Smooth muscle cell (in vitro differentiated cells): Measurements from ENCODE around the gene EHD1. TPM values are rescaled to one million over a fixed set of nuclear protein-coding genes. Genes with fewer than 3 reads are reported as not detected.

Experiments
- DNase-seq: peaks from one replicate; lab custom pipeline; 2025; ENCODE audit not compliant: unreplicated experiment; lab: John Stamatoyannopoulos, UW
- H2AFZ ChIP-seq: fragments of 200-600 bp; sonication (generic); 2 replicates; pipeline ENCODE4 v1.6.0; 2016; ENCODE audit warnings: antibody characterized with exemption, low read depth, mild to moderate bottlenecking
- H3F3A ChIP-seq: fragments of 200-600 bp; sonication (generic); 2 replicates; pipeline ENCODE4 v1.6.0; 2017; ENCODE audit warnings: antibody characterized with exemption, low read depth
- H3K27ac ChIP-seq: fragments of 200-600 bp; sonication (generic); 2 replicates; pipeline ENCODE4 v1.5.1; 2016; ENCODE audit warnings: low read depth, mild to moderate bottlenecking
- H3K27me3 ChIP-seq: fragments of 200-600 bp; sonication (generic); 2 replicates; pipeline ENCODE4 v1.6.1; 2016; ENCODE audit warnings: low read depth, mild to moderate bottlenecking
- H3K36me3 ChIP-seq: fragments of 200-600 bp; sonication (generic); 2 replicates; pipeline ENCODE4 v1.5.1; 2016; ENCODE audit warnings: low read depth
- H3K4me1 ChIP-seq: fragments of 200-600 bp; sonication (generic); 2 replicates; pipeline ENCODE4 v1.5.1; 2016; ENCODE audit warnings: low read depth
- H3K4me2 ChIP-seq: fragments of 200-600 bp; sonication (generic); 2 replicates; pipeline ENCODE4 v1.6.0; 2016; ENCODE audit warnings: mild to moderate bottlenecking
- H3K4me3 ChIP-seq: fragments of 200-600 bp; sonication (generic); 2 replicates; pipeline ENCODE4 v1.5.1; 2016; ENCODE audit warnings: mild to moderate bottlenecking
- H3K79me2 ChIP-seq: fragments of 200-600 bp; sonication (generic); 2 replicates; pipeline ENCODE4 v1.6.0; 2016; ENCODE audit warnings: low read depth, mild to moderate bottlenecking
- H3K9ac ChIP-seq: fragments of 200-600 bp; sonication (generic); 2 replicates; pipeline ENCODE4 v1.6.0; 2016; ENCODE audit warnings: low read depth
- H3K9me3 ChIP-seq: fragments of 200-600 bp; sonication (generic); replicated peaks from 2 replicates; pipeline ENCODE4 v1.5.1; 2016; ENCODE audit warnings: low read depth
- H4K20me1 ChIP-seq: fragments of 200-600 bp; sonication (generic); 2 replicates; pipeline ENCODE4 v1.6.0; 2016; ENCODE audit warnings: low read depth
- WGBS: methylation state at CpG from one replicate; pipeline ENCODE4 v1.1.7; 2016; ENCODE audit warnings: low lambda C conversion rate; 5-methylcytosine and 5-hydroxymethylcytosine counted together
- polyA plus RNA-seq: library from polyadenylated mRNA; unstranded; fragments of >200 nt; fragmentation: Nextera tagmentation; extraction: Ambion mirVana; gene quantifications from 2 replicates; pipeline ENCODE4 v1.2.1, GENCODE V29; 2016
- total RNA-seq: library from RNA; depleted of rRNA; stranded (reverse); fragments of >200 nt; gene quantifications from 2 replicates; pipeline ENCODE4 v1.2.3, GENCODE V29; 2014
- TF ChIP-seq, protein P1 (sequence below): fragments of 200-600 bp; sonication (generic); IDR thresholded peaks from 2 replicates; pipeline ENCODE4 v1.5.1; 2017; ENCODE audit warnings: borderline replicate concordance, mild to moderate bottlenecking, antibody characterized with exemption; ENCODE audit not compliant: insufficient read depth, poor library complexity, severe bottlenecking

EHD1 gene
- total and polyA plus RNA-seq, 2 experiments from 2014 or later: 42.8 to 59.8 TPM

DNA sequence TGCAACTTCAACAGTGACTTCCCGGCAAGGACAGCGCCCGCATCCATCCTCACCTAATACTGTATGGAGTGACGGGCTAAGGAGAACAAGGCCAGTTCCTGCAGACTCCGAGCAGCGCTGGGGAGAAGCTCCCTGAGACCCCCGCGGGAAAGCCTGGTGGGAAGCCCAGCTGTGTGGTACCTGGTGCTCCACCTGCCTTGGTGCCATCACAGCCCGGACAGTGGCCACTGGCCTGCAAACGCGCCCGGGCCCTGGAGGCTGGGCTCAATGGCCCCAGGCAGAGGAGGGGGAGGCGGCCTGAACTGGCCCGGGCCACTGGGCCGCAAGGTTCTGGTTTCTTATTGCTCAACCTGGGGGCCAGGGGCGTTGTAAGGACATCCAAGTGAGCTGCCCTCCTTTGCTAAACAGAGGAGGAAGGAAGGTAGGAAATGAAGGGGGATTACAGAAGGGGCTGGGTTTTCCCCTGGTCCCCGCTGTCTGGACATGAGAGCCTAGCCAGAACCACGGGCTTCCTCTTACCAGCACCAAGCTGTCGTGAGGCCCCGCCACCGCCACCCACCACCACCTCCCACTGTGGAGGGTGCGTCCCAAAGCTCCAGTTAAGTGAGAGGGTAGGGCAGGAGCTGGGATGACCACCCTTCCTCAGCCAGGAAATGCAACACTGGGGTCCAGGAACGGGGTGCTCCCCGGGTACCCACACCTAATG, 25.5 kb downstream of the EHD1 start:
- Histone ChIP-seq H3K27ac (peak overlapping the region; percentile 2), H3K27me3 (no peaks in the 10 kb centered on the region), H3F3A (peaks cover 16% of the 10 kb centered on the region)

GRCh38 chr11:64851831-64852351, 26.5 kb downstream of the EHD1 start:
- no peak overlapping the region for H3K9ac ChIP-seq
- DNase-seq: no peak
- no peak overlapping the region for H3K4me2 ChIP-seq
- H3K4me1 ChIP-seq: no peaks in the 10 kb centered on the region
- H3K36me3 ChIP-seq: no peaks in the 10 kb centered on the region
- H2AFZ ChIP-seq: no peak overlapping the region
- TF ChIP-seq, protein P1, sequence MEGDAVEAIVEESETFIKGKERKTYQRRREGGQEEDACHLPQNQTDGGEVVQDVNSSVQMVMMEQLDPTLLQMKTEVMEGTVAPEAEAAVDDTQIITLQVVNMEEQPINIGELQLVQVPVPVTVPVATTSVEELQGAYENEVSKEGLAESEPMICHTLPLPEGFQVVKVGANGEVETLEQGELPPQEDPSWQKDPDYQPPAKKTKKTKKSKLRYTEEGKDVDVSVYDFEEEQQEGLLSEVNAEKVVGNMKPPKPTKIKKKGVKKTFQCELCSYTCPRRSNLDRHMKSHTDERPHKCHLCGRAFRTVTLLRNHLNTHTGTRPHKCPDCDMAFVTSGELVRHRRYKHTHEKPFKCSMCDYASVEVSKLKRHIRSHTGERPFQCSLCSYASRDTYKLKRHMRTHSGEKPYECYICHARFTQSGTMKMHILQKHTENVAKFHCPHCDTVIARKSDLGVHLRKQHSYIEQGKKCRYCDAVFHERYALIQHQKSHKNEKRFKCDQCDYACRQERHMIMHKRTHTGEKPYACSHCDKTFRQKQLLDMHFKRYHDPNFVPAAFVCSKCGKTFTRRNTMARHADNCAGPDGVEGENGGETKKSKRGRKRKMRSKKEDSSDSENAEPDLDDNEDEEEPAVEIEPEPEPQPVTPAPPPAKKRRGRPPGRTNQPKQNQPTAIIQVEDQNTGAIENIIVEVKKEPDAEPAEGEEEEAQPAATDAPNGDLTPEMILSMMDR: no peak
- peaks cover 18% of the 10 kb centered on the region for H4K20me1 ChIP-seq
- no peak overlapping the region for H3K27ac ChIP-seq
- no peaks in the 10 kb centered on the region for H3K79me2 ChIP-seq
- no peak overlapping the region for H3K4me3 ChIP-seq
- 93% methylated on average over 8 of the region's 8 CpGs for WGBS
- no peaks in the 10 kb centered on the region for H3K27me3 ChIP-seq
- H3K9me3 ChIP-seq: no peaks in the 10 kb centered on the region
- peaks cover 14% of the 10 kb centered on the region for H3F3A ChIP-seq

More for the DNA sequence above, 25.5 kb downstream of the EHD1 start:
- no peak overlapping the region for H3K9ac ChIP-seq
- peaks cover 18% of the 10 kb centered on the region for H4K20me1 ChIP-seq
- no peak for DNase-seq
- H3K4me2 ChIP-seq: no peak overlapping the region
- peaks cover 5% of the 10 kb centered on the region for H3K79me2 ChIP-seq
- H3K4me3 ChIP-seq: no peak overlapping the region
- H3K9me3 ChIP-seq: no peaks in the 10 kb centered on the region
- WGBS: 82% methylated on average over 24 of the region's 24 CpGs
- H3K4me1 ChIP-seq: no peaks in the 10 kb centered on the region
- no peaks in the 10 kb centered on the region for H3K36me3 ChIP-seq
- TF ChIP-seq, protein P1: no peak
- H2AFZ ChIP-seq: no peak overlapping the region

DNA sequence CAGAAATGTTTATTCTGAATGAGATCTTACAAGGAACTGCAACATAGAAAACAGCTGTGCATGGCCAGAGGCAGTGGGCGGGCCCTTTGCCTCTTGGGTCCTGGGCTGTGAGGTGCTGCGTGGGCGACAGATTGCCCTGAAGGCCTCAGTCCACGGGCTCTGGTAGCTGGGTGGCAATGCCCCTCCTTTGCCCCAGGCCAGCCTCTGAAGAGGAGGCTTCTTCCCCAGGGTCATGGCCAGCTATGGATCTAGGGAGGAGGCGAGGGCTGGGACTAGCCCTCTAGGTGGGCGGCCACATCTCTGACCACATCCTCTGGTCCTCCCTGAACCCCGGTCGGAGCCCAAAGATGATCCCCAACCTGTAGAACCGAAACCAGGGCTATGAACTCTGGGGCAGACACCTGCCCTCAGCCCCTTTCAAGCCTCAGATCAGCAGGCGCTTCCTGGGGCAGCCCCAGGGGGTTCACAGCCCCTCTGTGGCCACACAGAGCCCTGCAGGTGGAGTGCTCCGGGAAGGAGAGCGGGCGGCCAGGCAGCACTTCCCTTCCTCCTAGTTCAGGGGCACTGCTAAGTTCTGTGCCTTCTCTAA, 27.3 kb downstream of the EHD1 start:
- no peak overlapping the region for H2AFZ ChIP-seq
- no peaks in the 10 kb centered on the region for H3K79me2 ChIP-seq
- DNase-seq: no peak
- H4K20me1 ChIP-seq: peaks cover 14% of the 10 kb centered on the region
- H3K9ac ChIP-seq: no peak overlapping the region
- WGBS: 71% methylated on average over 13 of the region's 13 CpGs
- no peak overlapping the region for H3K4me2 ChIP-seq
- no peaks in the 10 kb centered on the region for H3K36me3 ChIP-seq
- peaks cover 18% of the 10 kb centered on the region for H3F3A ChIP-seq
- peak overlapping the region; percentile 23 for H3K27ac ChIP-seq
- no peaks in the 10 kb centered on the region for H3K9me3 ChIP-seq
- H3K4me1 ChIP-seq: no peaks in the 10 kb centered on the region
- TF ChIP-seq, protein P1: no peak
- H3K27me3 ChIP-seq: no peaks in the 10 kb centered on the region
- no peak overlapping the region for H3K4me3 ChIP-seq
